HG03135 (cell line): Measurements from ENCODE around the gene GALNT14.

Experiments
- ATAC-seq: cut with Tn5 transposase; IDR thresholded peaks from one replicate; pipeline ENCODE4 v1.9.1; 2021; ENCODE audit warnings: mild to moderate bottlenecking, moderate library complexity; ENCODE audit not compliant: unreplicated experiment

Gene GALNT14

DNA sequence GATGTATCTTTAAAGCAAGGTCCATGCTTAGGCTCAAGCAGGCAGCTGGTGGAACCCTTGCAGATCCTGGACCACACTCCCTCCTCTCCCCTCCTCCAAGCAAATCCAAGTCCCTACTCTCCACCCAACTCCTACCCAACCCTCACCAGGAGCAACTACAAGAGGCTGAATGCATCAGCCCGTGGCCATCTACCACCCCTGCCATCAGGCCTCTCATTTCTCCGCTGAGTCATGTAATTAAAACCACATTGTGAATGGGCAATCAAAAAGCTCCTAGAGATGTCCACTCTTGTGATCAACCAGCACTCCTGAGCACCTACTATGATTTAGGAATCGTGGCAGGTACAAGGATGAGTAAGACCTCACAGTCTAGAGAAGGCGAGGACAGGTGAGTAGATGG, 188.8 kb downstream of the GALNT14 start:
- no peak for ATAC-seq

DNA sequence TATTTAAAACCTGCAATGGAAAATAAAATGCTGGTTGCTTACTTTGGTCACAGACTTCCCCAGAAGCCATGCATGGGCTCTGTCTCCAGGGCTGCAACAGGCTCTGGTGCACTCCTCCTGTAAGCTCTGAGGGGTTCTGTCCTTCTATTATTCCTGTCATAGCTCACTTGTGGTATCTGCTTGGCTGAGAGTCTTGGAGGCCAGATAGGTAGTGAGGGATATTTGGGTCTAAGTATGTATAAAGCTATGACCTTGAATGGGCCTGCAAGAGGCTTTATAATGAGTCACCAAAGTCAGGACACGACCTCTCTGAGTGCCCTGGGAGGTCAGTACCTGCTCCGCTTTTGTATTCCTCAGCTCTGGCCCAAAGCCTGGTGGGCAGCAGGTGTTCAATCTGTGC, 189.4 kb downstream of the GALNT14 start:
- no peak for ATAC-seq

DNA sequence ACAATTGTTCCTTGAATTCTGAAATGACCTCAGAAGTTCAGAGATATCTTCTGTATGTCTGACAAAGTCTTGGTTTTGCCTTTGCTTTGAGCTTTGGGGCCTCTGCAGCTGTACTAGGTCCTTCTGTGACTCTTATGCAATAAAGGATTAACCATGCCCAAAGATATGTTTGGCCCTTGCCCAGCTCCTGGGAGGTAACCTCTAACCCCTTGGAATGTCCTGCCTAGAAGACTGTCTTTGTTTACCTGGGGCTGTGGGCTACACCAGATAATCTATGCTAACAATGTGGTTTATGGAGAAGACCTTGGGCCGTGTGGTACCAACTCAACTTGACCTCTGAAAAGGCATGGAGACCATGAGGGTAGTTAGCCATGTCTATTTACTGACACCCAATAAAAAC, 190.1 kb downstream of the GALNT14 start:
- no peak for ATAC-seq

DNA sequence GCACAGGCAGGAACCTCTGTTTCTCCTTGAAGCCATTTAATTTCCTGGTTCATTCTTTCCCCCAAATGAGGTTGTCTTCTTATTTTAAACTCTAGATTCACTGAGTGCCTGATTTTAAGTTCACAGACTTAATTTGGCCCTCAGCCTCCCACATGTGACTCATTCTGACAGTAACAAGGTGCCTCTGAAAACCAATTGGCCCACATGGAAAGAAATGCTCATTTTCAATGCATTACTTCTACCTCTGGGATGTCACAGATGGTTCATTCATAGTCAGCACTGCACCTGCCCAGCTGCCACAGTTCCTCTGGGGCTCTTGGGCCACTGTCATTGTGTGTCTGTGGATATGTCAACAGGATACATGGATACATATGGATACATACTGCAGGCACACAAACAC, 190.6 kb downstream of the GALNT14 start:
- no peak for ATAC-seq

DNA sequence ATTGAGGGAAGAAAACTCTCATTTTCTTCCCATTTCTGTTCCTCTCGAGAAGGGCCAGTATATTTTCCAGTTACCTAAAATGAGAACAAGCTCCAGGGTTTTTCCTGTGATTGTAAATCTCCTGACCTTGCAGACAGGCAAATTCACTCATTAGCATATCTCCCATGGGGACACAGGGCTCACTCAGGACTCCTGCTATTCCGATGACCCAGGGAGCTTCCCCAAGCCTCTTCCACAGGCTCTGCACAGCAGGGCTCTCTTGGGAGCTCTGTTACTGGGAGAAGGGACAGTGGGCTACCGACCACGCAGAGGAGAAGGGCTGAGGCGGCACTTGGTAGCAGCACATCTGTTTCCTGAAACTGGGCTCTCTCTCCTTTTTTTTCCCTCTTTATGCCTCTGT, 195.8 kb downstream of the GALNT14 start:
- ATAC-seq, result no peak

DNA sequence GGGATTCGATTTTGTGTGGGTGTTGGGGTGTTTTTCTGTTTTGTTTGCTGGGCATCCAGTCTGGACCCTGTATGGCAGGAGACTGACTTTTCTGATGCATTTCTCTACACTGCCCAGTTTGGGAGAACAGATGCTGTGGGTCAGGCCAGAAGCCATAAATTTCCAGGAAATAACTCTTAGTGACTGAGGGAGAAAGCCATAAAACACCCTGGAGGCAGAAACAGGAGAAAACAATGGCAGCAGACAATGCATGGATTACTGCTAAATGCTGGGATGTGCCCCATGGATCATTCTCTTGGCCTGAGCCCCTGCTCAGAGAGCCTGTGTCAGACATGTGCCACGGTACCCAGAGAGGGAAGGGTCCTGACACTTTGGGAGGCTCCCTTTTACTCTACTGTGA, 197.4 kb downstream of the GALNT14 start:
- ATAC-seq, result no peak

DNA sequence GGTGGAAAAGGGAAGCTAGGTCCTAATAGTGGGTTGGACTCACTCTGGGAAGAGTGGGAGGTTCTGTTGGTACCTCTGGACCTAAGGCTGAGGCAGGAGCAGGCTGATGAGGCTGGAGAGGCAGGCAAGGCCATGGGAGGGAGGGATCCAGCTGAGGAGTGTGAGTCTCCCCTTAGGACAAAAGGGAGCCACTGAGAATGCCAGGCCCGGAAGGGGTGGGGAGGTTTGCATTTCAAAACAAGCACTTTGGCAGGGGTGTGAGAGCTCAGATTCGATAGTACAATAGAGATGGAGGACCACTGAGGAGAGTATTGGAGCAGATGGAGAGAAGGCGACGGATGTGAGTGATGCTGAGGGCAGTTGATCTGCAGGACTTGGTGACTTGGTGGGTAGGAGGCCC, 198.9 kb downstream of the GALNT14 start:
- no peak for ATAC-seq

DNA sequence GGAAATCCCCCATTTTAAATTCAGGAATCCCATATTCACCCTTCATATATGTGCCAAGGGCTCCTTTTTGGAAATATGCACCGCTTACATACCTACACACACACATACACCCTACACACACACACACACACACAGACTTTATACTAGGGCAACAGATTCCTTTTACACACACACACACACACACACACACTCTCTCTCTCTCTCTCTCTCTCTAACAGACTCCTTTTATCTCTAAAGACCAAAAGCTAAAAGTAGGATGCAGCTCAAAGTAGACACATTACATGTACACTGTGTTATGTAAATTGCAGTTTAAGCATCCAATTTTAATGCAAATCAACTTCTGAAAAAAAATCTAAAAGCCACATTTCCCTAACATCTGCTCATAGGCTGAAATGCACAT, 200.0 kb downstream of the GALNT14 start:
- no peak for ATAC-seq

DNA sequence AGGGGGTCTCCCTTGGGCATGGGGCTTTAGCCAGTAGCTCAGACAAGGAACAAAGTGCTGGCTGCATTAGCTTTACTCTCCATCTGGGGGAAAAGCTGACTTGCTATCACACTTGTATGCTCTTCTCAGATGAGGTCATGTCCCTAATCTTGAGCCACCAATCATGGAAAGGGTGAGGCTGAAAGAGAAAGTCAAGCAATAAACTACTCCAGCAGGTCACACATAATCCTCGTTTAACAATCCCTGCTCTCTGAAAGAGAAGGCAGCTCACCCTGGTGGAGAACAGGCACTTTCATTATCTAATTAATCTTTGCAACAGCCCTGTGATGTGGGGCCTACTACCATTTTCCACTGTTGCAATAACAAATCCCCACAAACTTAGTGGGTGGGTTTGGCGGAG, 201.3 kb downstream of the GALNT14 start:
- ATAC-seq, result no peak

DNA sequence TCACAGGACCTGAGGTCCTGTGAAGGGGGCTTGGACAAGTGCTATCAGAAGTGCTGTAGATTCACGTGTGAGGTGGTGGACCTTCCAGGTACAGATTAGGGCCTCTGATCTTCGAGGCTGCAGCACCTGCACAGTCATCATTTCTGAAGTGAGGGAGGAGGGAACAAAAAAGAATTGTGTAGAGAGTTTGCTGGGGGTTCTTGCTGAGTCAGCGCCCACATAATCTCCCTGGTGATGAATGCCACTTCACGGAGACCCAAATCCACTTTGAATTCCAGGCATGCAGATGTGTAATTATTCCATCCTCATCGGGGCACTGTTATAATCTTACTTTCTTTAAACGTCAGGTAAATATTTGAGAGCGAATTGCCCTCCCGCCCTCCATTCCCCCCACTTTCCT, 202.4 kb downstream of the GALNT14 start:
- no peak for ATAC-seq

DNA sequence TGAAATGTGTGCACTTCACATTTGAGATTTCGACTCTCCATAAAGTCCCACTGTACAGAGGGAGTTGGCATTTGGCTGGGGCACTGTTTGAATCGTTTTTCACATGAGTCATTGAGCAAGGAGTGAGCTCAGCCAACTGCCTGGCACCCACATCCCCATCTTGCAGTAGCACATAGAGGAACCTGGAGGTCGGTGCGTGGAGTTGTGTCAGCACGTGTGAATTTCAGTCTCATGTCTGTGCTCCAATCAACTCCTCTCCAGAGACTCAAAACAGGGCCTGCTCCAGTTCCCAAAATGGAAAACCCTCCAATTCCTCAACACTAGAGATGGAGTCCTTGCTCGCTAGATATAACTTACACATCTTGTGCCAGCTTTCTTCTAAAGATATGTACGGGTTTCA, 204.2 kb downstream of the GALNT14 start:
- ATAC-seq, result no peak

DNA sequence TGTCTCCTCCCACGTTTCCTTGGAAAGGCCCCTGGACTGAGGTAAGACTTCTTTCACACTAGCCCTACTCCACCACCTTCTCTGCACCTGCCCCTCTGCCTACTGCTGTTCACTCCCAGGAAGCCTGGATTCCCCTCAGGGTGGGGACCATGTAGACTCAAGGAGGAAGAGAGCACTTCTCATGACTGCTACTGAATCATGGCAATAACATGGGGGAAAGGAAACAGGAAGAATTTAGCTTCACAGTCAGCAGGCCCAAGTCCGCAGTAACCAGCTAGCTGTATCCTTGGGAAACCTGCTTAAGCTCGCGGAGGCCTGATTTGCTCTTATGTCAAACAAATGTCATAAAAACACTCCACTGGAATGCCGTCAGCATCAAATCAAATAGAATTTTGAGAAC, 204.7 kb downstream of the GALNT14 start:
- ATAC-seq, result no peak

DNA sequence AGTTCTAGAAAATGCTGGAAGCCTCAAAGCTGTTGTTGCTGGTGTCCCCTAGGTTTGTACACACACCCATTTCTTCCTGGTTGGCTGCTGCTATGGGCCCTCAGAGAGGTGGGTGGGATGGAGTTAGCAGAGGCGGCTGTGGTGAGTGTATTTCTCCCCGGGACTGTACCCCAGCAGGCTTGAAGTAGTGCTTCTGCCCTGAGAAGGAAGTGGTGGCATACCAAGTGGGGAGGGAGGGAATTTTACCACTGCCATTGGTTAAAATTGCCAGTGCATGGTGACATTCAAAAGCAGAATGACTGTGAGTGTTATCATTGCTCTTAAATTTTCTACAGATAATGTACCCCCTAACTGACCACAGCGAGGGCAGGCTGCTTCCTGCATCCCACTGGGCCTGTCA, 205.4 kb downstream of the GALNT14 start:
- no peak for ATAC-seq

DNA sequence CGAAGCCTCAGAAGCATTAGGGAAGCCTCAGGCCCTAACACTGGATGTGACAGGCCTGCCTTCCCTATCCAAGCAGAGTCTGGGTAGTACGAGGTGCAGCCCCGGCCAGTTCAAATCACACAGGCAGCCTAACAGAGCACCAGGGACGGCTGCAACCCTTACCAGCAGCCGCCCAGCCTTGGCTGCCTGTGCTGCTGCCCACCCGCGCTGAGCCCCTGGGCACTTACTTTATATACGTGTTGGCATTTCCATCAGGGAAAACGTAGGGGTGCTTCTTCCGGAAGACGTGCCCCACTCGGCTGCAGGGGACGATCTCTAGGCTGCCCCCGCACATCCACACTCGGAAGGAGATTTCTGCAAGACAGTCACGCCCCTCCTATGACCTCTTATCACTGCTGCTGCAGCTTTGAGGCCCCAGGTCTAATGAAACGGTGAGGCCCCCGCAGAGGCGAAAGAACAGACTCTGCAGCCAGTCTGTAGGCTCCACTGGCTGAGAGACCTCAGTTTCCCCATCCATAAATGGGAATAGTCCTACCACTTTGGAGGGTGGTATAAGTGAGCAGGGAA, 206.3 kb downstream of the GALNT14 start:
- no peak for ATAC-seq

DNA sequence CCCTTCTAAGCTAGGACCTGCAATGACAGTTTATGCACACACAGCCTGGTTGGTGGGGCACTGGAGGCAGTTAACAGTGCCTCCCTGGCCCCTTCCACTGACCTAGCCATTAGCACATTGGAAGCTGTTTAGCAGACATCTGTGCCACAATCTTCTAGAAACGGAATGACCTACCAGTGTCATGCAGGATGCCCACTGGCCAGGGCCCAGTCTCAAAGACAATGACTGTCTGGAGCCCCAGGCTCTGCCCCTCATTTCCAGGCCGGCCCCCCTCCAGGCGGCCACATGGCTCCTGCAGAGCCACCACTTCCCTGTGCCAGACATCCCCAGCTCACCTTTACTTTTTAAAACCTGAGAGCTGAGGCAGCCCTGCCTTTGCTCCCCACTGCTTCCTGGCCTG, 207.5 kb downstream of the GALNT14 start:
- ATAC-seq, result no peak

DNA sequence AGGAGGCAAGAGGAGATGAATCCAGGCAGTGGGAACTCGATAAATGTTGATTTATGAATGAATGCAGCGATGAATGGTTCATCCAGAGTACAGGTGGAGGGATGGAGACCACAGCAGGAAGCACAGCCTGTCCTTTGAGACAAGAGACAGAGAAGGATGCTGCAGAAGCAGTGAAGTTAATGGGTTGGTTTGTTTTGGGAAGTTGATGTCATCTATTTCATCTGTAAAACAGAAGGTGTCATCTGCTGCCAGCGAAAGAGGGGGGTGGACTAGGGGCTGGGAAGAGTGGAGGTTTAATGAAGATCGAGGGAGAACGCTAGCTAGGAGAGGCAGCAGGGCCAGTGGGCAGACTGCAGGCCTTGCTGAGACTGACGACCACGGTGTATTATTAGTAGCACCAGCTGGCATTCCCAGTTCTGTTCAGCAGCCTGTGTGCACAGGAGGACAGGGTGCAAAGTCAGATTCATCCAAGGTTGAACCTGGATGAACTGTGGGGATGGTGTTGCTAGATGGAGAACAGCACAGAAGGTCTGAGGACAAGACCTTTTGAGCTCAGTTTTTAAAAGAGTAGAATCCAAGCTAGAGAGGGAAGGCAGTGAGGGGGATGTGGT, 210.7 kb downstream of the GALNT14 start:
- no peak for ATAC-seq

DNA sequence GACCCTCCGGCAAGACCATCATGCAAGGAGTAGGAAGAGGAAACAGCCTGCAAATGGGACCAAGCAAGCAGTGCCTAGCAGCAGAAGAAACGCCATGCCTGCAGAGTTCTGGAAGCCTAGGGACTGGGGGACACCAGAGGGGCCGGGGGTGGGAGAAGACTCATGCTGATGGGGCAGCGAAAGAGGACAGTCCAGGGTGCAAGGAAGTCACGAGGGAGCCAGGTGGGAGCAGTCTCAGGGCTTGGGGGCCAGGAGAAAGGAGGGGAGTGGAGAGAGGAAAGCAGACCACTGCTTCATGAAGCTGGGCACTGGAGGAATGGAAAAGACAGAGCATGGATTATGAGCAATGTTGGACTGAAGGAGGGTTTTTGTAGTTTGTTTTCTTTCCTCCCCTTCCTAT, 211.6 kb downstream of the GALNT14 start:
- no peak for ATAC-seq

DNA sequence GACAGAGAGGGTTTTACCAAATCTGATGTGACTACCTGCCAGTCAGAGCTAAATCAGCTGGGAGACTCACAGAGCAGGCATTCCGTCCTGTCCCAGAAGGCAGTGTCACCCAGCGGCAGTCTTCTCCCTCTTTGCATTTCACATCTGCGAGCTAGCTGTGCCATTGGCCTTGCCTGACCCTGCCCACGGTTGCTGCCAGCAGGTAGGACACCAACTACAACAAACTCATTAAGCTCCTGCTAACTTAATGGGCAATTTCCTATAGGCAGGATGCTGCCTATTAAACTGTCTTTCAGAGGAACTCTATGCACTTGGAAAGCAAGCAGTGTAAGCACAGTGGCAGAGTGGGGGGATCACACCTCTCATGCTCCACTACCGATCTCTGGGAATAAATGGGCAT, 214.6 kb downstream of the GALNT14 start:
- ATAC-seq, result no peak

DNA sequence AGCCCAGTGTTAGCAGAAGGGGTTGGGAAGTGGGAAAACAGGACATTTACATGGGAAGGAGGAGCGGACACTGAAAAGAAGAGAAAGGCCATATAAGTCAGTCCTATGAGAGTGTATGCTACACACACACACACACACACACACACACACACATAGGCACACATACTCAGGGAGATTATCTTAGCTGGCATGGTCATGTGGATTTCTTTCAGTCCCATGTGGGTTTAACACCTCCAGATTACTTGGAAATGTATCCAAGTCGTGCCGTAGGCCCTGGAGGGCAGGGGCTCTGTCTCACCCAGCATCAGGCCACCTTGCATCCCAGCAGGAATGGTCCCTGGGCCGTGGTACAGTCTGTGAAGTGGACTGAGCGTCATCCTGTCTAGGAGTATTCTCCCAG, 217.7 kb downstream of the GALNT14 start:
- no peak for ATAC-seq

DNA sequence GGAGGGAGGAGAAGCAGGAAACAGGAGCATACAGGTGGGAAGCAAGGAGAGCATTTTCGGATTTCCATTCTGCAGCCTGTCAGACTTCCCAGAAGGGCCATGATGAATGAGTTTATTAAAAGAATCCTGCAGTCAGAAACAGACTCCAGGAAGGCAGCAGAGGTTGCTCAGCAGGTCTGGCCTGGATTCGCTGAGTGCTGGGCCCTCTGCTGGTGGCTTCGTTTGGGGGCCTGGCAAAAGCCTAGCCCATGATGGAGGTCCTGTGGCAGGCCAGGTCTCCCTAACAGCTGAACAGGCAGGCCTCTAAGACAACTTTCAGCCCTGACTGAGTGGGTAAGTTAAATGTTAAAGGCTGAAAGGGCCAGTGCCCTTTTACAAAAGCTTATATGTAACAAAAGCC, 222.8 kb downstream of the GALNT14 start:
- ATAC-seq, result no peak

DNA sequence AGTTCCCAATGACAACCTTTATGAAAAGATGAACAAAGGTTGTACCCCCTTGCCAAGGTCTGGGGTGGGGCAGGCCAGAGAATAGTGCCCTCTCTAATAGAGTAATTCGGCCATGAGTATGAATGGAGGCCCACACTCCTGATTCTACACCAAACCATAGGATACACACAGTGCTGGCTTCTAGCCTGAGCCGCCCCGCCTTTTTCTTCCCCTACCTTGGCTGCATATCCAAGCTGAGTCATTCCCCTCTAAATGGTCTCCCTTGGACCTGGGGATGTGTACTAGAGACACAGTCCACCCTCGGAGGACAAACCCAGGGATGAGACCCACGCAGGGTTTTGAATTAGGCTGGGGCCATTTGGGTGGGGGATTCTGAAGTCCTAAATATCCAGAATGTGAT, 223.8 kb downstream of the GALNT14 start:
- no peak for ATAC-seq

DNA sequence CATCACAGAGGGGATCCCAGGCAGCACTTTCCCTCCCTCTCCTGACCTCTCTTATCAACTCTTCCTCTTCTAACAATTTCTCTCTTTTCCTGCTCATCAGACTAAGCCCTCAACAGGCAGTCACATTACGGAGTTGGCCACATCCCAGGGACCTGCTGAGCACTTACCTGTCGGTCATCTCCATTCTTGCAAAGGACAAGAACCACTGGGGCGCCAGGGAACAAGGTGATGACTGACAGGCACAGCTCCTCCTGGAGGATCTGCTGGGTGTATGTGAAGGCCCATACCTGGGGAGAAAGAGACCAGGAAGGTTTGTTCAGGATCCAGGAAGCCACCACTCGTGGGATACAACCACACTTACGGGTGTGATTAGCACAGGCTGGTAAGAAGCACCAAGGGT, 226.2 kb downstream of the GALNT14 start:
- ATAC-seq, result no peak

DNA sequence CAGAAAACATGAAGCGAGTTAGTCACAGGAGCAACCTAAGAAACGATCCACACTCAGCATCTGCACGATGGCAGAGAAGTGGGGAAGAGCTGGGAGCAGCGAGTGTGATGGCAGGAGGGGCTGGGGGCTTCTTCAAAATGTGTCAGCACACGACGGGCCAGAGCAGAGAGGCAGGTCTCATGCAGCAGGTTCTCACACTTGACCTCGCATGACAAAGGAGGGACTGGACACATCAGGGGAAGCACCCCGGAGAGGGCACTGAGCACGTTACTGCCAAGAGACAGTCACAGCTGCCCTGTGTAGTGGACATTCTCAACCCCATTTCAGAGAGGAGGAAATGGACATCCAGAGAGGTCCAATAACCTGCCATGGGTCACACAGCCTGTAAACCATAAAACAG, 226.9 kb downstream of the GALNT14 start:
- ATAC-seq, result no peak
